HG03460 (cell line): ENCODE measurements around the gene LUC7L3.
A peak's percentile ranks its signal among the peaks of the same experiment; 100 is the strongest.

Experiments
- ATAC-seq: cut with Tn5 transposase; IDR thresholded peaks from one replicate; pipeline ENCODE4 v1.9.1; 2021; ENCODE audit not compliant: unreplicated experiment

Gene LUC7L3

DNA sequence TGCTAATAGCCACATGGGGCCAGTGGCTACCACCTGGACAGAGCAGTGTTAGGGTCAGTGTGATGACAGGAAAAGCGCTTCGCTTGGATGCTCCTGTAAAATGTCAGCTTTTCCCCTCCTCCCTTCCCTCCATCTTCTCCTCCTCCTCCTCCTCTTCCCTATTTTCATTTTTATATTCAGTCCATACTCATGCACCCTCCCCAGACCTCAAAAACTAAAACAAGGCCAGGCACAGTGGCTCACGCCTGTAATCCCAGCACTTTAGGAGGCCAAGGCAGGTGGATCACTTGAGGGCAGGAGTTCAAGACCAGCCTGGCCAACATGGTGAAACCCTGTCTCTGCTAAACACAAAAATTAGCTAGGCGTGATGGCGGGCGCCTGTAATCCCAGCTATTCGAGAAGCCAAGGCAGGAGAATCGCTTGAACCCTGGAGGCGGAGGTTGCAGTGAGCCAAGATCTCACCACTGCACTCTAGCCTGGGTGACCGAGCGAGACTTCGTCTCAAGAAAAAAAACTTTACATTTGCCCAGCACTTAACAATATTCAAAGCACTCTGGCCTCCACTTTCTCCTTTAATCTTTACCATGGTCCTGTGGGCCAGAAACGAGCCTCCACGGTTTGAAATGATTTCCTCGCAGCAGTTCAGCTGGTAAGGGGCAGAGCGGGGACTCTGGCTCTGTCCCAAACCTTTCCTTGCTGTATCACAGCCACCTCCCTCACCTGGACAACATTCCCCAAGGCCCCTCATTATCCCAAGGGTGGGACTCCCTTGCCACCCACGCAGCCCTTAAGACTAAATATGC, 33.5 kb upstream of the LUC7L3 start:
- no peak for ATAC-seq

DNA sequence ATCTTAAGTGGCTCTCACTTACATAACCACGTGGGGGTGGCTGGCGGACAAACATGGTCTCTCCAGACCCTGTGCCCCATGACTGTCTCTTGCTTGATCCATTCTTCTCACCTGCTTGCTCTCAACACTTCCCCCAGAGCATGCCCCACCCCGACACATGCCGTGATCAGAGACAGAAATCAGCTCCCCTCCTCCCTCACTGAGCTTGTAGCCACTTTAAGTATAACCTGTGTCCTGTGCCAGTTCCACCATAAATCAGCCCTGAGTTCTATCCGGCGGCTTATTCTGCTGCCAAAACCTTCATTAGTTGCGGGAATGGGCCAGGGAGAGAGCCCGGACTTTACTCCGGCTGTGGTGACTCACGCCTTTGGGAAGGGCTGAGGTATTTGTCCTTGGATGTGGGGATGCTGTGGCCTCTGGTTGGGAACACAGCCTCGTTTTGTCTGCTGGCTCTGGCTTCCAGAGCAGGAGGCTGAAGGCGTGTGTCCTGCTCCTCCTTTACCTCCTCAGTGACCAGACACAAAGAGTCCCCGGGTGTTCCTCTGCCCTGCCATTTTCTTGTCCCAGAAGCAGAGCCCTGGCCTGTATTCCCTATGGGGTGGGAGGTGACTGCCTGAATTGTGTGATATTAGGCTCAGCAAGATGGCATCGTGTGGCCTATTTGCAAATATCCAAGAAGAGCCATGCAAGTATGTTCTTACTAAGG, 32.8 kb upstream of the LUC7L3 start:
- ATAC-seq, result no peak

DNA sequence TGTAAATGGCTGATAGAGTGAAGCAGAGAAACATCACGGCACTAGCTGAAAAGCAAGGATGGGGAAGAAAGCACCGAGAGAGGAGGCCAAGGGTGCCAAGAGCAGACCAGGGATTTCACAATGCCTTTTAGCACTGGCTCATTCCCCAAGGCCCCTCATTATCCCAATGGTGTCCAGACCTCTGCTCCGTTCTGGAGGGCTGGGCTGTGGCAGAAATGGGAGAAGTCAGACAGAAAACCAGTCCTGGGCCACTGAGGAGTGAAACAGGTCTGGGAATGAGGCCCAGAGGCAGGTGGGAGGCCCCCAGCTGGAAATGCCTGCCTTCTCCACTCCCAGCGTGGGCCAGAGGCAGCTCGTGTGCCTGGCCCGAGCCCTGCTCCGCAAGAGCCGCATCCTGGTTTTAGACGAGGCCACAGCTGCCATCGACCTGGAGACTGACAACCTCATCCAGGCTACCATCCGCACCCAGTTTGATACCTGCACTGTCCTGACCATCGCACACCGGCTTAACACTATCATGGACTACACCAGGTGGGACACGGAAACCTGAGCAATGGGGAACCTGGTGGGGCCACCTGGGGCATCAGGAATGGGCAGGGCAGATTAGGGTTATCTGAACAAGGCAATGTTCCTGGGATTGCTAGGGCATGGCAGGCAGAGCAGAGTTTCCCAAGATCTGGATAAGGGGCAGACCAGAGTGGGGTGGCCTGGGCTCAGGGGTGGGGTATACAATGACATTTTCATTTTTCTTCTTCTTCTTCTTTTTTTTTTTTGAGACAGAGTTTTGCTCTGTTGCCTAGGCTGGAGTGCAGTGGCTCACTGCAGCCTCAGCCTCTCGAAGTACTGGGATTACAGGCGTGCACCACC, 32.0 kb upstream of the LUC7L3 start:
- ATAC-seq, result no peak

DNA sequence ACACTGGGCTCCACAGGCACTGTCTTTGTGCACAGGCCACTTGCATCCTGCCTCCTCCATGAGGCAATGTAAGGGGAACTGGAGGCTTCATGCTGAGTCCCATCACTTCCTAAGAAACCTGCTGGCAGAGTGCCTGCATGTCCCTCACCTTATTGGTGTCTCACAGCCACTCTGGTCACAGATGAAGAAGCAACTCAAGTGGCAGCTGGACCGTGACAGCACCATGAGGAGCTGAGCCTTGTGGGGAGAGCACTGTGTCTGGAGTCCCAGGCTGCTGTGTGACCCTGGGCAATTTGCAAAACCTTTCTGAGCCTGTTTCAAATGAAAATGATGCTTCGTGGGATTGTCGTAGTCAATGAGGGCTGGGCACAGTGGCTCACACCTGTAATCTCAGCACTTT, 31.2 kb upstream of the LUC7L3 start:
- no peak for ATAC-seq

DNA sequence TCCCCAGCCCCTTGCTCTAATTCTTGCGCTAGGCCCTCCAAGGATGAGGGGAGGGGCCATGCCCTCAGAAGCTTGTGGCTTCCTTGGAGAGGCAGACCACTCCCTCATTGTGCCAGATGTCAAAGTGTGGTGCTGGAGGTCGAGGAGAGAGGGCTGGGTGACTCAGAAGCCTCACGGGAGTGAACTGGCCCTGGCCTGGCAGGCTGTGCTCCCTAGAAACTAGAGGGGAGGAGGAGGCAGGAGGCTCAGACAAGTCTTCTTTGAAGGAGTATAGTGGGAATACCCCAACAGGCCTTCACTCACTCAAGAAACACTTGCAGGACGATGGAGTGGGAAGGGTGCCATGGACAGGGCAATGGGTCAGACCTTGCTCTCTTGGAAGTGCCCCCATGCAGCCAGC, 30.2 kb upstream of the LUC7L3 start:
- no peak for ATAC-seq

DNA sequence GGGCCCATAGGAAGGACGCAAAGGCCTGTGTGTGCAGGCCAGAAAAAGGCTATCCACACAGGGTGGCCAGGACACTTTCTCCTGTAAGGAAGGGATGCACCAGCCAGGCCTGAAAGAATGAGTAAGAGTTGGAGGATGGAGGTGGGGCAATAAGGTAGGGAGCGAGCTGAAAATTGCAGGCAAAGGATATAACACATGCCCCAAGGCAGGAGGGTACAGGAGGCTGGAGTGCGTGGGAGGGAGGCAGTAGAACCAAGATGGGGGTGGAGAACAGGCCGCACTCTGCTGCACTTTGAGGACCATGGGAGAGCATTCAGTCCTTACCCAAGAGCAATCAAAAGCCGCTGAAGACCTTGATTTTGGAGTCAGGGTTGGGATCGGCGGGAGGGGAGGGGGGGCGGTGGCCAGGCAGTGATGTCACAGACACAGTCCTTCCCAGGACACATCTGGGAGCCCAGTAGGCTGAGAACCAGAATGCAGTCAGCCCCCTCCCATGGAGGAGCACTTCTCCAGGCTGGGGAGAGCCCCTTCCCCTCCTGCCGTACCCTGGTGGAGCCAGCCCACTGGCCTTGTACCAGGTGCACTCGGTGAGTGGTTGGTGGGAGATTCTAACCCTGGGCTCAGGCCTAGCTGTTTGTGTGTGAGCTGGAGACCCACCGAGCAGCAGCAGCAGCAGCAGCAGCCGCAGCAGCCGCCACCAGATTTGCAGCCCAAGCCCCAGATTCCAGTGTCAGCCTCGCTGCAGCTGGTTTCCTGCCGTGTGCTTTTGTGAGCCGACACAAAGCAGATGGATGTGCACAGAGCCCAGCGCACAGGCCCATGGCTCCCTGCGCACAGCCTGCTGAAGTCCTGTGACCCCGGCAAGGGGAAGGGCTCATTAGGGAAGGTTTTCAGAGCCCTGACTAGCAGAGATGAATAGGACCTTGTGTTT, 29.2 kb upstream of the LUC7L3 start:
- no peak for ATAC-seq

DNA sequence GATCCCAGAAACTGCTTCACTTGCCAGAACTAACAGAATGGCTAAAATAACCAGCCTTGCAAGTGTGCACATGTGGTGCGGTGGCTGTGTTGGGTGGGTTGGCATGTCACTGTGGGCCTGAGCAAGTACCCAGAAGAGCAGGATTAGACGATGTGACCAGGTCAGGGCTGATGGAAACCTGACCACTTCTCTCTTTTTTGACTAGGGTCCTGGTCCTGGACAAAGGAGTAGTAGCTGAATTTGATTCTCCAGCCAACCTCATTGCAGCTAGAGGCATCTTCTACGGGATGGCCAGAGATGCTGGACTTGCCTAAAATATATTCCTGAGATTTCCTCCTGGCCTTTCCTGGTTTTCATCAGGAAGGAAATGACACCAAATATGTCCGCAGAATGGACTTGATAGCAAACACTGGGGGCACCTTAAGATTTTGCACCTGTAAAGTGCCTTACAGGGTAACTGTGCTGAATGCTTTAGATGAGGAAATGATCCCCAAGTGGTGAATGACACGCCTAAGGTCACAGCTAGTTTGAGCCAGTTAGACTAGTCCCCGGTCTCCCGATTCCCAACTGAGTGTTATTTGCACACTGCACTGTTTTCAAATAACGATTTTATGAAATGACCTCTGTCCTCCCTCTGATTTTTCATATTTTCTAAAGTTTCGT, 28.4 kb upstream of the LUC7L3 start:
- ATAC-seq, result no peak

DNA sequence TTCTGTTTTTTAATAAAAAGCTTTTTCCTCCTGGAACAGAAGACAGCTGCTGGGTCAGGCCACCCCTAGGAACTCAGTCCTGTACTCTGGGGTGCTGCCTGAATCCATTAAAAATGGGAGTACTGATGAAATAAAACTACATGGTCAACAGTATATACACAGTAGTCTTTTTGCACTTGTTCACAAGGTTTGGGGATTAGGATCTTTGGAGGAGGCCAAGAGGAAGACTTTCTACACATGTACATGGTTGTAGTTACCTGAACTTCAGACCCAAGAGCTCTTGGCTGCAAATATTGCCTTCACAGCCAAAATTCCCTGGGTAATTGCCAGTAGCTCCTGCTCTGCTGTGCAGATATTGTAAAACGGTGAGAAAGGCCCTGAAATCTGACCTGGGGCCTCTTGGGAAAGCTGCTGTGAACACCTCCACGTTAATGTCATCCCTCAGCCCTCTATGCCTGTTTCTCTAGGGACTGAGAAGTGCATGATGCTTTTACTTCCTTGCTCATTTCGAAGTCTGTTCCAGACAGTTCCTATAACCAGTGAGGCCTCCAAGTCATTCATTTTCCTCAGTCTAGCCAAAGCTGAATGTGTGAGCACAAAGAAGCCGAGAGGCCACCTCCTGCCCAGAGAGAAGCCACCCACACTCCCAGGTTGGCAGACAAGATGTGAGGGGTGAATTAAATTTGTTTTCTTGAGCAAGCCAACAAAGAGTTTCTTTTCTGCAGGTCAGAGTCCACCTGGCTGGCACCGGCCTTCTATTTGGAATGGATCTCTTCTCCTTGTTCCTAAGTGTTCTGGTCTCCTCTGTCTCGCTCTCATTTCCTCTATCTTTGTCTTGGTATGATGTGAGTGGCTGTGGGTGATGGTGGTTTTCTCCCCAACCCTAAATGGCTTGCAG, 27.6 kb upstream of the LUC7L3 start:
- no peak for ATAC-seq

DNA sequence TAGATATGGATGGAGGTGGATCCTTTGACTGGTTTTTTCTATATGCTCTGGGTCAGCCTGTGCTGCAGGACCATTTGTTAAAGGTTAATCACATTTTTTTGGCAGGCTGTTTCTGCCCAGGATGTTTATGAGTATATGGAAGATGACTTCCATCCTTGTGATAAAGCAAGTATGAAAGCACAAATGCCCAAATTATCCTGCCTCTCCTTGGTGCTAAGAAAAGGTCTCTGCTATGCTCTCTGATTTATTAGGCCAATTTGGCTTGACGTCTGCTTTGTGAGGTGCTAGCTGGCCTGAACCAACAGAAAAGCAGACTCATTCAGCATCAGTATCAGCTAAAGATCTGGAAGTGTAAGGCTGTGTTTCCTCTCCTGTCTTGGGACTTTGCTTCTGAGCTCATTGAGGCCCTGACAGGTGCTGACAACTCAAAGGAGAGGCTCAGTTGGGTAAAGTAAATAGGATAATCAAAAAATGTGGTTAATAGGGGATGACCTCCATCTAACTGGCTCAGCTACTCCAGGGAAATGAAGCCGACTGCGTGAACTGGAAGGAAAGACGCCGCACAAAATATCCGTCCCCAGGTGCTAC, 26.9 kb upstream of the LUC7L3 start:
- no peak for ATAC-seq

DNA sequence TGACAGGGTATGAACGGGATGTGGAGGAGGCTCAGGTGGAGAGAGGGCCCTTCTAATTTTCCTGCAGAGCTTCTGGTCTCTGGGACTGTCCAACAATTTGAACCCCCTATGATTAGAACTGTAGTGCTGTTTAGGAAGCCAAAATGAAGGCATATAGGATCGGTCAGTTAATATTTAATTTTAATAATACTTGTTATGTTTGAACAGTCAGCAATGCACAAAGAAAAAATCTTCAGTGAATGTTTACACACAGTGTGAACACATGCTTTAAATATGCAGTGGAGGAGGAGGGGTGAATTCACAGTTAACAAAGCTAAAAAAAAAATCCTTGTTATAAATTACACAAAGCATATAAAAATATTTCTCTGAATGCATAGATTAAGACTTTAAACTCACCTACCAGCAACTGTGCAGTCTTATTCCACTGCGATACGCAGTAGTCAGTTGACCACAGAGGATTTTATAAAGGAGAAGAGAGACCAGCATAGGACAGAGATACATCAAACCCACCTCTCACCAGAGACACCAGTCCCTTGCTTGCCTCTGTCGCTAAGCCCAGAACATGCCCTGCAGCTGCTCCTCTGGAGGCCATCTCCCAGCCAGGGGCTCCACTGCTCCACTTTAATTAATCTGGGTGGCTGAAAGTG, 26.2 kb upstream of the LUC7L3 start:
- no peak for ATAC-seq

DNA sequence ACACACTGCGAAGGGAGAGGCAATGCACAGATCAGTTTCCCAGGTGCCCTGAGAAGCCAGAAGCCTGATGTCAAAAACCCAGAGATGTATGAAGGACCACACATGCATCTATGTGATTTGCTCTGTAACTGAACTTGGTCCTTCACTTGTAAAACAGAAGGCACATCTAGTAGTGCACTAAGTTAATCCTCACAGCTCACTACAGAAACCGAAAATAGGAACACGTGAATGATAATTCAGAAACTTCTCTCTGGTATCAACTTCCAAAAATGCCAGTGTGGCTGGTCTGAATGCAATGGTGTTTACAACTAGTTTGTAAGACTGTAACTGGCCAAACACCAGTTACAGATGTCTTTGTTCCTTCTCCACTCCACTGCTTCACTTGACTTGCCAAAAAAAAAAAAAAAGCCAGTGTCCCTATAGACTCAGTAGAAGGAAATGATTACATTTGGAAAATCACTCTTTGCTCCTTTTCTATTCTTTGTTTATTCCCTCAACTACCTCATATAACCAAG, 23.0 kb upstream of the LUC7L3 start:
- no peak for ATAC-seq

DNA sequence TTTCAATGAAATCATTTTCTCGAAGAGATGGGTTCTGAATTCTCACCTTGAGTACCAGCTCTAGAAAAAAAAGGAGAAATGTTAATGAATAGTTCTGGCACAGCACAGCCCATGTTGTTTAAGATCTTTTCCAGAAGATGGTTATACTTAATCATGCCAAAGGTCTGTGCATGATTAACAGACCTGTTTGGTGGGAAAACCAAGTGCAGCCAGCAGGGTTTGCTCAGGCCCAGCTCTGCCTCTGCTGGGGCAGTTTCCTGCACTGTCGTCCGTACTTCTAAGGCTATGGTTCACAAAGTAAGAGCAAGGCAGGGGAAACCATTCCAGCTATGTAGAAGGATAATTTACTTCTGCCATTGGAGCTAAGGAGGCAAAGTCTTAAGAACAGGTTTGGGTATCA, 22.3 kb upstream of the LUC7L3 start:
- ATAC-seq, result no peak

DNA sequence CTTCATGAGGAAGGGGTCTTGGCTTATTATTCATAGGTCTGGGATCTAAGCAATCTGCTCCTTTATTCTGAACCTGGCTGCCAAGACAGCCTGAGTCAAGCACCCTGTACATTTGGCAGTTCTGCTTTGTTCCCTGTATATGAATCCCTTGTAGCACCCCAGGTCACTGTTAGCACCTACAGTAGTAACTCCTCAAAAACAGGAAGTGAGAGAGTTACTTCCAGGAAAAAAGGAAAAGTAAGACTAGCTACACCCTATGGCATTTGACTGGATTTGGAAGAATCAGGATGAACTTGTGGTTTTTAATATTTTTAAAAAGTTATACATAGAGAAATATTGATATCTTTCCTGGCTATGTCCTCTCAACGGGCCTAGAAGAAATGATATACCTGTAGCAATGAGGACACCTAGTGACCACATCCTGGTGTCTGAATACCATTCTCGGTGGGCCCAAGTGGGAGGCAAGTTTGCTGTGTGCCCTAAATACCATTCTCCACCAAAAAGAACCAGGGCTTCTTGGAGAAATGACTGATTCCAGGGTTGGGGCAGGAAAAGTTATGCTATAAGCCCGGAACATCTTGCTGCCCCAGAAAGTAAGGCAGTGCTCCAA, 21.6 kb upstream of the LUC7L3 start:
- ATAC-seq, result no peak

DNA sequence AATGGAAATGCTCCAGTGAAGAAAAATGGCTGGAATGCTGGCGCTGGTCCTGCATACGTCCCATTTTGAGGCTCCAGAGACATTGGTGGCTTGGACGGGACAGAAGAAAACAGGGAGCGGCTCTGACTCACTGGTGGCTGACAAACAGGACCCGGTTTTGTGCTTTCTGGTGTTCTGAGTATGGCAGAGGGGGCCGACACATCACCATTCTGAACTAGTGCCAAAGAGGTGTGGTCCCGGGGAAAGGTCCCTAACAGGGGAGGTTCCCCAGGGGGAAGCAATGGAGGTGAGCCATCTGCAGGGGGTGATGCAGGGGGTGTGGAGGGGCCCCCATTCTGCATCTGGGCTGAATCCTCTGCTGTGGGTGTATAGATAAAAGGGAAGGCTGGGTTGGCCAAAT, 20.0 kb upstream of the LUC7L3 start:
- no peak for ATAC-seq

DNA sequence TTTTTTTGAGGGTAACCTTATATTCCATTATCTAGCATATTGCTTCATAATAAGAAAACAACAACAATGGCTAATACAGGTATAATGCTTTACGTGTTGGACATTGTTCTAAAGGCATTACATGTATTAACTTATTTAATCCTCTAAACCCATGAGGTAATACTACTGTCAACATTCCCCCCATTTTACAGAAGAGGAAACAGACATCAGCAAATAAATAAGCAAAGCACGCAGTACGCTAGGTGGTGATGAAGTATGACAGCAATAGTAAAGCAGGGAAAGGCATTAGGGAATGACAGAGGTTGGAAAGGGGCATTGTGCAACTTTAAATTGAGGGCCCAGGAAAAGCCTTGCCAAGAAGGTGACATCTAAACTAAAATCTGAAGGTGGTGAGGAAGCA, 16.2 kb upstream of the LUC7L3 start:
- no peak for ATAC-seq

DNA sequence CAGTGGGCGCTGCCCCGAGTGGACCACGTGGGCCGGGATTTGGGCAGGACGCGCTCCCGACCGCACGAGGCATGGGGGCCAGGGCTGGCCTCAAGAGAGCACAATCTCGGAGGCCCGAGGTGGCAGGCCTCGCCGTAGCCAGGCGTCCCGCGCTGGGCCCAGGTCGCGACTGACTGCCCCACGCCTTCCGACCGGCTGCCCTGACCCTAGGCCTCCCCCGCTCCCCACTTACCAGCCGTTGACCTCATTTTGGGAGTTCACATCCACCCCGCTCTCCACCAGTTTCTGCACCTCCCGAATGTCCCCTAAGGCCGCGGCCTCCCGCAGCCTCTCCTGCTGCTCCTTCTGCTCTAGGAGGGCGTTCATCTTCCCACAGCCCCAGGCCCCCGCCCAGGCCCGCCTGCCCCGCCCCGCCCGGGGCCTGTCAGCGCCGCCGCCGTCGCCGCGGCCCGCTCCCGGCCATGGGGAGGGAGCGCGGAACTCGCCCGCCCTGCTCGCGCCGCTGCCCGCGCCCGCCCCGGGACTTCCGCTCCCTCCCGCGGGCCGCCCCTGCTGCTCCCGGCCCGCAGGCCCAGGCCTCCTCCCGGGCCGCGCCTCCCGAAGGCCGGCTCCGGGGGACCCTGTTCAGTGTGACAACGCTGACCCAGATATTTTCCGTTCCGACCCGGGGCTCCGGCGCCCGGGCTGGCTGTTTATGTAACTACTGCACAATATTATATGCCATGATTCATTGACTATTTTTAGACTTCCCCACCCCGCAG, 11.9 kb upstream of the LUC7L3 start, which contains the start of gene ANKRD40:
Gene ANKRD40 (minus strand): TSS at position 626 of the 761 bp plus-strand sequence. CDS start 260 bp downstream, at position 366.
- peak; percentile 82 for ATAC-seq
